DND-41 (cell line): Measurements from ENCODE around the gene UGDH.

Source experiments
- ATAC-seq: fragments of 200-7000 bp; cut with Tn5 transposase; 3 replicates; pipeline ENCODE4 v1.9.1; 2021; ENCODE audit warnings: low read depth; ENCODE audit not compliant: insufficient read depth
- DNase-seq: peaks from one replicate; pipeline ENCODE4 v3.0.0-alpha.2; 2020
- H2AFZ ChIP-seq: 2 replicates; pipeline ENCODE4 v1.6.0; 2012; ENCODE audit warnings: low read depth, low read length
- H3K27ac ChIP-seq: 2 replicates; pipeline ENCODE4 v1.5.1; 2012; ENCODE audit warnings: low read length, inconsistent platforms
- H3K27me3 ChIP-seq: fragments of 200-600 bp; sonication (generic); 2 replicates; pipeline ENCODE4 v1.6.0; 2012; ENCODE audit warnings: low read length, mild to moderate bottlenecking, inconsistent platforms; ENCODE audit not compliant: insufficient read depth, poor library complexity
- H3K36me3 ChIP-seq: 2 replicates; pipeline ENCODE4 v1.5.1; 2012; ENCODE audit warnings: low read length, inconsistent platforms; ENCODE audit not compliant: insufficient read depth
- H3K4me1 ChIP-seq: 2 replicates; pipeline ENCODE4 v1.5.1; 2012; ENCODE audit warnings: mild to moderate bottlenecking, low read length; ENCODE audit not compliant: insufficient read depth
- H3K4me2 ChIP-seq: 2 replicates; pipeline ENCODE4 v1.6.0; 2012; ENCODE audit warnings: mild to moderate bottlenecking, moderate library complexity, low read length, inconsistent platforms; ENCODE audit not compliant: insufficient read depth
- H3K4me3 ChIP-seq, 2 experiments: fragments of 200-600 bp in 1 of 2; shearing (Covaris generic) in 1 of 2; 2 replicates each; pipeline ENCODE4 v1.5.1; 2012 to 2016; ENCODE audit warnings: inconsistent platforms in 2 of 2, low read length in 2 of 2, mild to moderate bottlenecking in 2 of 2, low read depth in 1 of 2, moderate library complexity in 1 of 2
- H3K79me2 ChIP-seq: 2 replicates; pipeline ENCODE4 v1.6.0; 2012; ENCODE audit warnings: low read length, inconsistent platforms; ENCODE audit not compliant: insufficient read depth
- H3K9ac ChIP-seq: 2 replicates; pipeline ENCODE4 v1.6.0; 2012; ENCODE audit warnings: low read depth, mild to moderate bottlenecking, inconsistent platforms, low read length, moderate library complexity
- H3K9me3 ChIP-seq: 2 replicates; pipeline ENCODE4 v1.5.1; 2012; ENCODE audit warnings: low read length, moderate library complexity, mild to moderate bottlenecking, inconsistent platforms; ENCODE audit not compliant: insufficient read depth, severe bottlenecking
- H4K20me1 ChIP-seq: 2 replicates; pipeline ENCODE4 v1.6.0; 2012; ENCODE audit warnings: low read length; ENCODE audit not compliant: insufficient read depth
- CTCF ChIP-seq: IDR thresholded peaks from 2 replicates; pipeline ENCODE4 v1.5.1; 2012; ENCODE audit warnings: borderline replicate concordance, low read length, moderate library complexity, mild to moderate bottlenecking; ENCODE audit not compliant: poor library complexity, severe bottlenecking; ENCODE audit errors: extremely low read depth
- EZH2 ChIP-seq: IDR thresholded peaks from 3 replicates; pipeline ENCODE4 v1.6.1; 2012; ENCODE audit warnings: borderline replicate concordance, low read depth, mild to moderate bottlenecking, moderate library complexity, low read length, inconsistent platforms; ENCODE audit not compliant: severe bottlenecking

Gene UGDH

GRCh38 chr4:39528061-39528465 is 824 bp upstream of the UGDH start:
- Histone ChIP-seq H3K9ac (peak overlapping the region; percentile 75), H3K9me3 (peaks cover 10% of the 10 kb centered on the region), H4K20me1 (no peaks in the 10 kb centered on the region), H3K4me2 (peak overlapping the region; percentile 95), H3K4me3 (peak overlapping the region; percentile 57 to 75; a peak in 3 of 4 replicates), H3K4me1 (peaks cover 24% of the 10 kb centered on the region), H3K79me2 (no peaks in the 10 kb centered on the region), H2AFZ (peak overlapping the region; percentile 92), H3K27ac (no peak overlapping the region), H3K36me3 (no peaks in the 10 kb centered on the region), H3K27me3 (no peaks in the 10 kb centered on the region)
- TF ChIP-seq EZH2 (no peak), CTCF (no peak)
- no peak for DNase-seq
- no peak for ATAC-seq

- TF ChIP-seq EZH2 (no peak), CTCF (no peak)
- H3K9ac ChIP-seq = peak overlapping the region; percentile 75
- H3K27me3 ChIP-seq = no peaks in the 10 kb centered on the region
- H3K4me3 ChIP-seq = peak overlapping the region; percentile 57 to 75
- H4K20me1 ChIP-seq = no peaks in the 10 kb centered on the region
- no peaks in the 10 kb centered on the region for H3K36me3 ChIP-seq
- no peaks in the 10 kb centered on the region for H3K79me2 ChIP-seq
- DNase-seq (peak; percentile 47), ATAC-seq (peak; percentile 54)
- peak overlapping the region; percentile 95 for H3K4me2 ChIP-seq
- peak overlapping the region; percentile 42 for H3K27ac ChIP-seq
- H3K4me1 ChIP-seq = peaks cover 24% of the 10 kb centered on the region
- peak overlapping the region; percentile 92 for H2AFZ ChIP-seq
- peaks cover 4% of the 10 kb centered on the region for H3K9me3 ChIP-seq
Observed at GRCh38 chr4:39526765-39527295, 409 bp downstream of the UGDH start.

- H3K27me3 ChIP-seq = no peaks in the 10 kb centered on the region
- H3K79me2 ChIP-seq = no peaks in the 10 kb centered on the region
- ATAC-seq (no peak), DNase-seq (no peak)
- H2AFZ ChIP-seq = peak overlapping the region; percentile 92
- peak overlapping the region; percentile 95 for H3K4me2 ChIP-seq
- peak overlapping the region; percentile 57 to 75 for H3K4me3 ChIP-seq
- H3K9ac ChIP-seq = peak overlapping the region; percentile 75
- TF ChIP-seq EZH2 = no peak
- no peak for TF ChIP-seq CTCF
- peak overlapping the region; percentile 42; the same call in 1 of the 2 replicates for H3K27ac ChIP-seq
- no peaks in the 10 kb centered on the region for H4K20me1 ChIP-seq
- no peaks in the 10 kb centered on the region for H3K36me3 ChIP-seq
- peaks cover 24% of the 10 kb centered on the region for H3K4me1 ChIP-seq
- H3K9me3 ChIP-seq = peaks cover 4% of the 10 kb centered on the region
Observed at GRCh38 chr4:39525822-39526690, 1.2 kb downstream of the UGDH start.
